Parietal lobe (tissue), 1 donor: ENCODE results near the gene SPEG. TPM values are rescaled to one million over a fixed set of nuclear protein-coding genes. Genes with fewer than 3 reads are reported as not detected.

Source experiments
- total RNA-seq: library from RNA; depleted of rRNA; stranded (reverse); fragments of >200 nt; gene quantifications from one replicate; pipeline ENCODE4 v1.2.3, GENCODE V29; 2014

The SPEG gene
- total RNA-seq: 24.7 TPM

DNA sequence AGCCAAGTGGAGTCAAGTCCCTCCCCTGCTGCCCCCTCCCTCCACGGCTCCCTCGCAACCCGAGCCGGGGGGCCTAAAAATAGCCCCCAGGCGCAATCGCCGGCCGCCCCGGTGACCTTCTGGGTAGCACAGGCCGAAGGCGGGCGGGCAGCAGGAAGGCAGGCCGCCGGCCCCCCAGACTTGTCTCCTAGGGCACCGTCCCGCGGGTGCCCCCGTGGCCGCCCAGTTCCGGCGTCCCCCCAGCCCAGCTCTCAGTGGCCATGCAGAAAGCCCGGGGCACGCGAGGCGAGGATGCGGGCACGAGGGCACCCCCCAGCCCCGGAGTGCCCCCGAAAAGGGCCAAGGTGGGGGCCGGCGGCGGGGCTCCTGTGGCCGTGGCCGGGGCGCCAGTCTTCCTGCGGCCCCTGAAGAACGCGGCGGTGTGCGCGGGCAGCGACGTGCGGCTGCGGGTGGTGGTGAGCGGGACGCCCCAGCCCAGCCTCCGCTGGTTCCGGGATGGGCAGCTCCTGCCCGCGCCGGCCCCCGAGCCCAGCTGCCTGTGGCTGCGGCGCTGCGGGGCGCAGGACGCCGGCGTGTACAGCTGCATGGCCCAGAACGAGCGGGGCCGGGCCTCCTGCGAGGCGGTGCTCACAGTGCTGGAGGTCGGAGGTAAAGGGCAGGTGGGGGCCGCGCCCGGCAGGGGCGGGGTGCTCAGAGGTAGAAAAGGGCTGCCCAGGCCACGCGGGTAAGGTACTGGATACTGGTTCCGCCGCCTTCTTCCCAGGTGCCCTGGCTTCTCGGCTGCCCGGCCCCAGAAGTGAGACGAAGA, at the start of gene SPEG:
Gene SPEG, plus strand, starts transcription at position 126 of the 808 bp plus-strand sequence. Its CDS starts 135 bp downstream, at position 261.

DNA sequence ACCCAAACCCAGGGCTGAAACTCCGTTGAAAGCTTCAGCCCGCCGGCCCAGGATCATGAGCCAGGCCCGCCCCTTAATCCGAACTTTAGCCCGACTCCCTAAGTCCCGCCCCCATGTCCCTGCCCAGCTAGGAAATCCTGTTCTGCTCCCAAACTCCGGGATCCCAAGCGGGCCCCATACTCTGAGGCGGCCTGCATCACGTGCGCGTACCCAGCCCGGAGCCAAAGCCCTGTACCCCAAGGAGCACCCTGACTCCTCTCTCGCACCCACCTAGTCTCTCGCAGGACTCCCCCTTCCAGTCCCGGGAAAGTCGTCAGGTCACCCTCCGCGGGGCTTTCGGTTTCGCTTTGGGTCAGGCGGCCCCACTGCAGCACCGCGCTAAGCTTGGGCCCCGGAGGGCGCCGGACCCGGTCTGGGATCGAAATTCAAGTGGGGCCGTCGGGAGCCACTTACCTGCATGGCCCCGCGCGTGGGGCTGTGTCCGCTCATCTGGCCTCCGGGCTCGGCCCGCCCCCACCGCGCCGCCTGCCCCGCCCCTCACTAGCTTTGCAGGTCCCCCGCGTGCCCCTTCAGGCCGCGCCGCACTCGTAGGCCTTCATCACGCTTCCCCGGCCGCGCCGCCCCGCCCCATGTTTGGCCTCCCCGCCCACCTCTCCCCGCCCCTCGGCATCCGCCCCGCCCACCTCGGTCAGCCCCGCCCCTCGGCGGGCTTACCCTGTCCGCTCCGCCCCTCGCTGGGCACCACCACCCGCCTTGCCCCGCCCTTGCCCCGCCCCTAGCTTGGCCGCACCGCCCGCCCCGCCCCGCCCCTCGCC, 47.1 kb upstream of the SPEG start, which contains the start of gene DNPEP:
Gene DNPEP, minus strand, starts transcription at position 607 of the 815 bp plus-strand sequence. Its CDS starts 118 bp downstream, at position 489.

DNA sequence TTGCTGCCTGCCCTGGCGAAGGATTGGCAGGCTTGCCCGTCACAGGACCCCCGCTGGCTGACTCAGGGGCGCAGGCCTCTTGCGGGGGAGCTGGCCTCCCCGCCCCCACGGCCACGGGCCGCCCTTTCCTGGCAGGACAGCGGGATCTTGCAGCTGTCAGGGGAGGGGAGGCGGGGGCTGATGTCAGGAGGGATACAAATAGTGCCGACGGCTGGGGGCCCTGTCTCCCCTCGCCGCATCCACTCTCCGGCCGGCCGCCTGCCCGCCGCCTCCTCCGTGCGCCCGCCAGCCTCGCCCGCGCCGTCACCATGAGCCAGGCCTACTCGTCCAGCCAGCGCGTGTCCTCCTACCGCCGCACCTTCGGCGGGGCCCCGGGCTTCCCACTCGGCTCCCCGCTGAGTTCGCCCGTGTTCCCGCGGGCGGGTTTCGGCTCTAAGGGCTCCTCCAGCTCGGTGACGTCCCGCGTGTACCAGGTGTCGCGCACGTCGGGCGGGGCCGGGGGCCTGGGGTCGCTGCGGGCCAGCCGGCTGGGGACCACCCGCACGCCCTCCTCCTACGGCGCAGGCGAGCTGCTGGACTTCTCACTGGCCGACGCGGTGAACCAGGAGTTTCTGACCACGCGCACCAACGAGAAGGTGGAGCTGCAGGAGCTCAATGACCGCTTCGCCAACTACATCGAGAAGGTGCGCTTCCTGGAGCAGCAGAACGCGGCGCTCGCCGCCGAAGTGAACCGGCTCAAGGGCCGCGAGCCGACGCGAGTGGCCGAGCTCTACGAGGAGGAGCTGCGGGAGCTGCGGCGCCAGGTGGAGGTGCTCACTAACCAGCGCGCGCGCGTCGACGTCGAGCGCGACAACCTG, 16.3 kb upstream of the SPEG start, which contains the start of gene DES:
Gene DES, plus strand, starts transcription at position 223 of the 857 bp plus-strand sequence. Its CDS starts 86 bp downstream, at position 309.

DNA sequence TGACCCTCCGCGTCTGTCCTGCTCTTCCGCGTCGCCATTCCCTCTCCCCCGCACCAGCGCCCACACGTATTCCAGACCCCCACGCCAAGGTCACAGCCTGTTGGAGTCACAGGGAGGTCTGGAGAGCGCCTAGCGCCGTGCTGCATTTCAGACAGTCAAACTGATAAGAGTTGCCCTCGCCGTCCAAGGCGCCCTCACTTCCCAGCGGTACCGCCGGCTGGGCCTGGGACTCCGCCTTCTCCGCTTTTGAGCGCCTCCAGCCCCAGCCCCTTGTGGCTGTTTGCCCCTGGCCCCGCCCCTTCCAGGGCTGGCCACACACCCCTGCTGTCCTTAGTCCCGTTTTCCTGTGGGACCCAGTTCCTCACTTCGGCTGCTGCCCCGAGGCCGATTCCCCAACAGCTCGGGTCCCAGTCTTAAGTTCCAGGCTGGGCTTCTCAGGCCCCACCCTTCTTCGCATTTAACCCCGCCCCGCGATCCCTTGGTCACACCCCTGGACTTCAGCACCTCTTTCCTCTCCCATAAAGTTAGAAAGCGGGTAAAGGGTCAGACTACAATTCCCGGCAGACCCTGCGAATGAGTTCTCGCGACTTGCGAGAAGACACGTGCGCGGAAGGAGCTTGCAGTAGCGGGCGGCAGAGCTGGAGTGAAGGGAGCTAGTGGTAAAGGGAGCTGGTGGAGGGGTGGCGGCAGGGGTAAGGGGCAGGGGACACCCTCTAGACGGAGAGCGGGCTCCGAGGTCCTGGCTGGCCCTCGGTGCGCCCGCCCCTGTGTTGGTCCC, 63.8 kb downstream of the SPEG start, which contains the start of gene GMPPA:
Gene GMPPA, plus strand, starts transcription at position 612 of the 778 bp plus-strand sequence. CDS start 1,085 bp downstream, outside the sequence.

DNA sequence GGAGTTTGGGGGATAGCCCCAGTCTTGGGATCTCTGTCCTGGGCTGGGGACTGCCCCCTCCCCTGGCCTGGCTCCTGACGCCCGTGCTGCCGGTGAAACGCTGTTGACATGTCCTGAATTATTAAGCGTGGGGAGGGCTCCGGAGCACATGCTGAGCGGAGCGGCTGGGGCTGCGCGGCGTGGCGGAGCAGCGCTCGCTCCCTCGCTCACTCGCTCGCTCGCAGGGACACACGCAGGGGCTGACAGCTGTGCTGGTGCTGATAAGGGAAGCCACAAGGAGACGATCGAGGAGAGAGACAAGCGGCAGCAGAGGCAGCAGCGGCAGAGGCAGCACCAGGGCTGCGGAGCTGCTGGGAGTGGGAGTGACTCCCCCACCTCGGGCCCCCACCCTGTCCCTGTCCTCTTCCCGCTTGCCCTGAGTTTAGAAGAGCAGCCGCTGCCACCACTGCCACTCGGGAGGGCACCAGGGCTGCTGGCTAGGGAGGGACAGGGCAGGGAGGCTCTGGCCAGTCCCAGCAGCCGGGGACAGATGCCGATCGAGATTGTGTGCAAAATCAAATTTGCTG, 79.6 kb downstream of the SPEG start, which contains the start of gene ASIC4:
Gene ASIC4, plus strand, starts transcription at position 287 of the 566 bp plus-strand sequence. Its CDS starts 243 bp downstream, at position 530.

DNA sequence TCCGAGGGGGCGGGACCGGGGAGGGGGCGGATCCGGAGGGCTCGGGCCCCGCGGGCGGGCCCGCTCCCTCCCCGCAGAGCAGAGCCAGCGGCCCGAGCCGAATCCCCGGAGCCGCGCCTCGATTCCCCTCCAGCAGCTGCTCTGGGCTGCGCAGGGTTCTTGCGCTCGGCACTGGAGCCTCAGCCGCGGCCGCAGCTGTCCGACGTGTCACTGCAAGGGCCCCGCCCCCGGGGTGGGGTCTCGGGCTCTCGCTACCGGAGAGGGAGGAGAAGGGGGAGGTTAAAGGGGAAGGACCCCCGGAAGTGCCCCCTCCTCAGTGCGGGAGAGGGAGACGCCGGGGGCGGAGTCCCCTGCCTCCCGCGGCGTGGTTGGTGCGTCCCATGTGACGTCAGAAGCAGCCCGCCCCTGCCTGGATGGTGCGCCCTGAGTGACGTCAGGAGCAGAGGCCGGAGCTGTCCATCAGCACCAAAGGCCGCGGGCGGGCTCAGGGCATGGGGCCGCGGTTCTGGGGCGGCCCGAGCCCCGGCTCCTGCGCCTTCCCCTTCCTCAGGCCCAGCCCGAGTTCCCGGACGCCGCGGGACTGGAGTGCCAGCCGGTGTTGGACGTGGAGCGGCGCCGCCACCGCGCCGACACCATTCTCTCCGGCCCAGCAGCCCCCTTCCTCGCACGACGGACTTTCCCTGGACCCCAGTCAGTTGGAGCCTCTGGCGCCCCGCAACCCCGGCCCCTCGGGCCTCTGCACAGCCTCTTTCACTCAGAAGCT, 109.1 kb downstream of the SPEG start, which contains the start of the genes CHPF and TMEM198:
Gene CHPF, minus strand, starts transcription at position 214 of the 763 bp plus-strand sequence. CDS start 271 bp downstream, outside the sequence.
Gene TMEM198, plus strand, starts transcription at position 433 of the 763 bp plus-strand sequence. CDS start 700 bp downstream, outside the sequence.

Other genes starting within 250 kb of the SPEG start
- 17.5 TPM for gene ZFAND2B, start 228.1 kb upstream of the SPEG start, total RNA-seq
- gene ABCB6, start 215.9 kb upstream of the SPEG start, total RNA-seq: 47.9 TPM
- gene ATG9A, start 205.2 kb upstream of the SPEG start, total RNA-seq: 31.9 TPM
- 79.2 TPM for gene ANKZF1, start 205.0 kb upstream of the SPEG start, total RNA-seq
- 3.4 TPM for gene GLB1L, start 189.4 kb upstream of the SPEG start, total RNA-seq
- 16.9 TPM for gene STK16, start 189.4 kb upstream of the SPEG start, total RNA-seq
- not detected for gene TUBA4B, start 181.6 kb upstream of the SPEG start, total RNA-seq
- 0.94 TPM for gene TUBA4A, start 180.9 kb upstream of the SPEG start, total RNA-seq
- 103 TPM for gene DNAJB2, start 155.5 kb upstream of the SPEG start, total RNA-seq
- gene PTPRN, start 125.4 kb upstream of the SPEG start, total RNA-seq: 30.7 TPM
- not detected for gene RESP18, start 102.1 kb upstream of the SPEG start, total RNA-seq
- gene DNPEP, start 46.9 kb upstream of the SPEG start, total RNA-seq: 17.2 TPM
- not detected for gene DES, start 16.5 kb upstream of the SPEG start, total RNA-seq
- 11.3 TPM for gene GMPPA, start 64.0 kb downstream of the SPEG start, total RNA-seq
- gene ASIC4, start 79.6 kb downstream of the SPEG start, total RNA-seq: 4.1 TPM
- gene CHPF, start 109.0 kb downstream of the SPEG start, total RNA-seq: 32.2 TPM
- 15.7 TPM for gene TMEM198, start 109.2 kb downstream of the SPEG start, total RNA-seq
- gene OBSL1, start 136.7 kb downstream of the SPEG start, total RNA-seq: 79.5 TPM
- not detected for gene INHA, start 137.5 kb downstream of the SPEG start, total RNA-seq
- gene STK11IP, start 163.0 kb downstream of the SPEG start, total RNA-seq: 24.4 TPM
- 34.4 TPM for gene SLC4A3, start 192.8 kb downstream of the SPEG start, total RNA-seq